ENCODE data around the gene RNF133. TPM values are rescaled to one million over a fixed set of nuclear protein-coding genes. Genes with fewer than 3 reads are reported as not detected.

The RNF133 gene
- total RNA-seq, 1 donor from 2014 or later: not detected

- H3K4me3 Mint-ChIP-seq (ENCODE audit: low read depth): no peak overlapping the region
- H3K9me3 Mint-ChIP-seq (ENCODE audit: low read depth): peaks cover 5% of the 10 kb centered on the region
- DNase-seq (ENCODE audit: low spot score, unreplicated experiment): no peak
- H3K4me1 Mint-ChIP-seq (ENCODE audit: low read depth): peaks cover 9% of the 10 kb centered on the region
- H3K27me3 Mint-ChIP-seq: no peaks in the 10 kb centered on the region
- H3K36me3 Mint-ChIP-seq (ENCODE audit: insufficient read depth): no peaks in the 10 kb centered on the region
- no peak for TF ChIP-seq CTCF (IDR thresholded peaks at IDR 0.05; ENCODE audit: unreplicated experiment)
- no peak overlapping the region for H3K27ac Mint-ChIP-seq
Observed at GRCh38 chr7:122691569-122692235, 7.2 kb downstream of the RNF133 start.

GRCh38 chr7:122689346-122690109, 9.4 kb downstream of the RNF133 start:
- peaks cover 5% of the 10 kb centered on the region for H3K9me3 Mint-ChIP-seq (ENCODE audit: low read depth)
- no peaks in the 10 kb centered on the region for H3K27me3 Mint-ChIP-seq
- DNase-seq (ENCODE audit: low spot score, unreplicated experiment): no peak
- peaks cover 2% of the 10 kb centered on the region for H3K4me1 Mint-ChIP-seq (ENCODE audit: low read depth)
- no peak overlapping the region for H3K4me3 Mint-ChIP-seq (ENCODE audit: low read depth)
- no peaks in the 10 kb centered on the region for H3K36me3 Mint-ChIP-seq (ENCODE audit: insufficient read depth)
- no peak overlapping the region for H3K27ac Mint-ChIP-seq
- TF ChIP-seq CTCF (IDR thresholded peaks at IDR 0.05; ENCODE audit: unreplicated experiment): no peak

GRCh38 chr7:122688400-122688998, 10.4 kb downstream of the RNF133 start:
- H3K36me3 Mint-ChIP-seq (ENCODE audit: insufficient read depth): no peaks in the 10 kb centered on the region
- TF ChIP-seq CTCF (IDR thresholded peaks at IDR 0.05; ENCODE audit: unreplicated experiment): no peak
- peaks cover 3% of the 10 kb centered on the region for H3K4me1 Mint-ChIP-seq (ENCODE audit: low read depth)
- H3K27ac Mint-ChIP-seq: peak overlapping the region; percentile 39
- no peak overlapping the region for H3K4me3 Mint-ChIP-seq (ENCODE audit: low read depth)
- H3K9me3 Mint-ChIP-seq (ENCODE audit: low read depth): peaks cover 5% of the 10 kb centered on the region
- no peak for DNase-seq (ENCODE audit: low spot score, unreplicated experiment)
- H3K27me3 Mint-ChIP-seq: no peaks in the 10 kb centered on the region

GRCh38 chr7:122686360-122686878, 12.5 kb downstream of the RNF133 start:
- no peak for TF ChIP-seq CTCF (IDR thresholded peaks at IDR 0.05; ENCODE audit: unreplicated experiment)
- H3K4me1 Mint-ChIP-seq (ENCODE audit: low read depth): peaks cover 3% of the 10 kb centered on the region
- H3K27me3 Mint-ChIP-seq: no peaks in the 10 kb centered on the region
- H3K9me3 Mint-ChIP-seq (ENCODE audit: low read depth): no peaks in the 10 kb centered on the region
- no peak for DNase-seq (ENCODE audit: low spot score, unreplicated experiment)
- no peaks in the 10 kb centered on the region for H3K36me3 Mint-ChIP-seq (ENCODE audit: insufficient read depth)
- H3K4me3 Mint-ChIP-seq (ENCODE audit: low read depth): no peak overlapping the region
- H3K27ac Mint-ChIP-seq: no peak overlapping the region

GRCh38 chr7:122684504-122684903, 14.4 kb downstream of the RNF133 start:
- no peak overlapping the region for H3K4me3 Mint-ChIP-seq (ENCODE audit: low read depth)
- peaks cover 5% of the 10 kb centered on the region for H3K4me1 Mint-ChIP-seq (ENCODE audit: low read depth)
- H3K9me3 Mint-ChIP-seq (ENCODE audit: low read depth): peaks cover 2% of the 10 kb centered on the region
- no peaks in the 10 kb centered on the region for H3K27me3 Mint-ChIP-seq
- DNase-seq (ENCODE audit: low spot score, unreplicated experiment): no peak
- H3K27ac Mint-ChIP-seq: no peak overlapping the region
- TF ChIP-seq CTCF (IDR thresholded peaks at IDR 0.05; ENCODE audit: unreplicated experiment): no peak
- peaks cover under 1% of the 10 kb centered on the region for H3K36me3 Mint-ChIP-seq (ENCODE audit: insufficient read depth)

All from progenitor cell of endocrine pancreas (in vitro differentiated cells).